Measurements from ENCODE around the gene TBC1D10B.
"Not testable (repeated sequence)": the region's sequence is repeated elsewhere in the genome, so short reads cannot be mapped to it uniquely, and the experiment has no call there.

TBC1D10B gene

GRCh38 chr16:30324220-30324619, 46.1 kb downstream of the TBC1D10B start:
- DNase-seq = not testable (repeated sequence)

- not testable (repeated sequence) for DNase-seq
These were observed 51.6 kb downstream of the TBC1D10B start for GRCh38 chr16:30318647-30319046.

- not testable (repeated sequence) for DNase-seq
These were observed 59.4 kb downstream of the TBC1D10B start for GRCh38 chr16:30310937-30311336.

GRCh38 chr16:30309255-30309654, 61.0 kb downstream of the TBC1D10B start:
- DNase-seq = not testable (repeated sequence)

Data from activated naive CD4-positive, alpha-beta T cell treated with anti-CD3 and anti-CD28 coated beads, Interleukin-2, amount 50 U/mL, for 16 hours (primary cell).